HG03342 (cell line): ENCODE results near the gene STEEP1.

Experiments used
- ATAC-seq: cut with Tn5 transposase; IDR thresholded peaks from one replicate; pipeline ENCODE4 v1.9.1; 2021; ENCODE audit warnings: mild to moderate bottlenecking, moderate library complexity; ENCODE audit not compliant: unreplicated experiment

Gene STEEP1

GRCh38 chrX:119565107-119565663, at the start of gene STEEP1:
Gene STEEP1, minus strand, starts transcription at chrX:119565409. Its CDS starts 54 bp downstream, at chrX:119565355.
- ATAC-seq: peak; percentile 90

- ATAC-seq: no peak
Observed at GRCh38 chrX:119614776-119615175, 49.6 kb upstream of the STEEP1 start.

- peak; percentile 2 for ATAC-seq
Observed at GRCh38 chrX:119607018-119607389, 41.8 kb upstream of the STEEP1 start.

GRCh38 chrX:119606280-119607017, 41.2 kb upstream of the STEEP1 start, which contains the start of gene NKRF:
Gene NKRF, minus strand, starts transcription at chrX:119606424.
- ATAC-seq: peak; percentile 69

GRCh38 chrX:119605464-119606279, 40.5 kb upstream of the STEEP1 start:
- peak; percentile 28 for ATAC-seq

- ATAC-seq: no peak
Observed at GRCh38 chrX:119604766-119605463, 39.7 kb upstream of the STEEP1 start.

- ATAC-seq: no peak
Observed at GRCh38 chrX:119602701-119603255, 37.6 kb upstream of the STEEP1 start.

GRCh38 chrX:119589810-119590209, 24.6 kb upstream of the STEEP1 start:
- no peak for ATAC-seq

- no peak for ATAC-seq
Observed at GRCh38 chrX:119583431-119584059, 18.3 kb upstream of the STEEP1 start.

- ATAC-seq: no peak
Observed at GRCh38 chrX:119579414-119579813, 14.2 kb upstream of the STEEP1 start.

GRCh38 chrX:119574394-119575266, 9.4 kb upstream of the STEEP1 start, which contains the start of gene UBE2A:
Gene UBE2A, plus strand, starts transcription at chrX:119574563. Its CDS starts 149 bp downstream, at chrX:119574712.
- peak; percentile 73 for ATAC-seq

- ATAC-seq: no peak
Observed at GRCh38 chrX:119573840-119574393, 8.7 kb upstream of the STEEP1 start.

GRCh38 chrX:119573222-119573621, 8.0 kb upstream of the STEEP1 start:
- no peak for ATAC-seq

- no peak for ATAC-seq
Observed at GRCh38 chrX:119570351-119570835, 5.2 kb upstream of the STEEP1 start.

GRCh38 chrX:119552508-119552907, 12.7 kb downstream of the STEEP1 start:
- ATAC-seq: no peak

GRCh38 chrX:119549327-119550016, 15.7 kb downstream of the STEEP1 start:
- ATAC-seq: no peak

GRCh38 chrX:119541188-119541587, 24.0 kb downstream of the STEEP1 start:
- no peak for ATAC-seq

GRCh38 chrX:119539872-119540271, 25.3 kb downstream of the STEEP1 start:
- no peak for ATAC-seq
